GM12872 (cell line): Measurements from ENCODE around the gene ACTN3.

Experiments used
- CTCF ChIP-seq: IDR thresholded peaks from 3 replicates; pipeline ENCODE4 v1.5.1; 2011; ENCODE audit warnings: low read depth, mild to moderate bottlenecking, low read length, moderate library complexity; ENCODE audit not compliant: insufficient read depth

ACTN3 gene

DNA sequence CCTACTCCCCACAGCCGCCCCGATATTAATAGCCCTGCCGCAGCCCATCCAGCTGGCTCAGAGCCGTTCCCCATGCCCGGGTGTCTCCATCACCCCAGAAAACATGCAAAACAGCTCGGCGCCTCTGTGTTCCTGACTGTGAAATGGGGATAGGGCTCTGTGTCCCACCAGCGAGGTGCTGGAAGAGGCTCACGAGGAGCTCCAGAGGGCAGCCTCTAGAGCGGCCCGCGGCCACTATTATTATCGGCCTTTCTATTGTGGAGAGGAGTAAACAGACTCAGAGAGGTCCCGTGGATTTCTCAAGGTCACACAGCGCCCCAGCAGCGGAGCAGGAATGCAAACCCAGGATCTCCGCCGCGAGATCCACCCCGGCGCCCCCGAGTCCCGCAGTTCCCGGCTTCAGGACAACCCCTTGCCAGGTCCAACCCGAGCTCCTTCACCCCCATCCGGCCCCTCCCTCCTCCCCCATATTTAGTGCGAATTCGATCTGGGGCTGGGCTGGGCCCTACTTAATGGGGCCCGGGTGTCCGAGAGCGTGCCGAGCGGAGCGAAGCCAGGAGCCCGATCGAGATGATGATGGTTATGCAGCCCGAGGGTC lies at the start of gene ACTN3:
Gene ACTN3, plus strand, starts transcription at position 536 of the 598 bp plus-strand sequence. Its CDS starts 35 bp downstream, at position 571.
- no peak for TF ChIP-seq CTCF

GRCh38 chr11:66497206-66497605 lies 49.5 kb upstream of the ACTN3 start:
- no peak for TF ChIP-seq CTCF

GRCh38 chr11:66498506-66498905 lies 48.2 kb upstream of the ACTN3 start:
- TF ChIP-seq CTCF, result no peak

- TF ChIP-seq CTCF, result no peak
These were observed 41.4 kb upstream of the ACTN3 start for GRCh38 chr11:66505276-66505816.

- TF ChIP-seq CTCF, result no peak
These were observed 37.6 kb upstream of the ACTN3 start for GRCh38 chr11:66509131-66509561.

DNA sequence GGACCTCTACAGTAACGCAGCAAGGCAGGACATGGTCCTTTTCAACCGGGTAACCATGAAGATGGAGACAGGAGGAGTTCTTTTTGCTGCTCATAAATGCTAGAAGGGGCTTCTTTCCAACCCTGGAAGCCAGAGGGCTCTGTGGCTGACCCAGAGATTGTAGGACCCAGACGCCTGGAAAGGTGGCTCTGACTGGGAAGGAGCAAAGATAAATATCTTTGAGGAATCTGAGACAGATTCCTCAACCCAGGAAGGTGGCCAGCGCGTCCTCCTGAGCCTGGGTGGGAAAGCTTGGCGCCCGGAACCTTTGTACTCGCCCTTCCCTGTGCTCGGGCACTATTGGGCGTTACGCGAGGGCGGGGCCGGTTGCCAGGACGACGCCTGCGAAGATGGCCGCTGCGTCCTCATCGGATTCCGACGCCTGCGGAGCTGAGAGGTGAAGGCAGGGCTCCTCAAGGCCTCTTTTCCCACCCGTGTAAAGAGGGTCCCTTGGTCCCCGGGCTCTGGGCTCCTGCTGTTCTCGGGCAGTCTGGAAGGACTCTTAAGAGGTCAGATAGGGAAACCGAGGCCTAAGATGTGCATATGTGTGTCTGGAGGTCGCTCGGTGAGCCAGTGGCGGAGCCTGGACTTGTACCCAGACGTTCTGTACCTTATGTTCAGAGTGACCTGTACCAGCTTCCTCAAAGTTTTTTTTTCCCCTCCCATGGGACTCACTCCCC lies 36.3 kb upstream of the ACTN3 start, which contains the start of gene BBS1:
Gene BBS1, plus strand, starts transcription at position 365 of the 719 bp plus-strand sequence. Its CDS starts 25 bp downstream, at position 390.
- TF ChIP-seq CTCF, result no peak

GRCh38 chr11:66510990-66511339 lies 35.7 kb upstream of the ACTN3 start:
- no peak for TF ChIP-seq CTCF
